DND-41 (cell line): ENCODE results near the gene ZNF180.
A peak's percentile ranks its signal among the peaks of the same experiment; 100 is the strongest.

Source experiments
- ATAC-seq: fragments of 200-7000 bp; cut with Tn5 transposase; 3 replicates; pipeline ENCODE4 v1.9.1; 2021; ENCODE audit warnings: low read depth; ENCODE audit not compliant: insufficient read depth
- DNase-seq: peaks from one replicate; pipeline ENCODE4 v3.0.0-alpha.2; 2020
- H2AFZ ChIP-seq: 2 replicates; pipeline ENCODE4 v1.6.0; 2012; ENCODE audit warnings: low read depth, low read length
- H3K27ac ChIP-seq: 2 replicates; pipeline ENCODE4 v1.5.1; 2012; ENCODE audit warnings: low read length, inconsistent platforms
- H3K27me3 ChIP-seq: fragments of 200-600 bp; sonication (generic); 2 replicates; pipeline ENCODE4 v1.6.0; 2012; ENCODE audit warnings: low read length, mild to moderate bottlenecking, inconsistent platforms; ENCODE audit not compliant: insufficient read depth, poor library complexity
- H3K36me3 ChIP-seq: 2 replicates; pipeline ENCODE4 v1.5.1; 2012; ENCODE audit warnings: low read length, inconsistent platforms; ENCODE audit not compliant: insufficient read depth
- H3K4me1 ChIP-seq: 2 replicates; pipeline ENCODE4 v1.5.1; 2012; ENCODE audit warnings: mild to moderate bottlenecking, low read length; ENCODE audit not compliant: insufficient read depth
- H3K4me2 ChIP-seq: 2 replicates; pipeline ENCODE4 v1.6.0; 2012; ENCODE audit warnings: mild to moderate bottlenecking, moderate library complexity, low read length, inconsistent platforms; ENCODE audit not compliant: insufficient read depth
- H3K4me3 ChIP-seq, 2 experiments: fragments of 200-600 bp in 1 of 2; shearing (Covaris generic) in 1 of 2; 2 replicates each; pipeline ENCODE4 v1.5.1; 2012 to 2016; ENCODE audit warnings: inconsistent platforms in 2 of 2, low read length in 2 of 2, mild to moderate bottlenecking in 2 of 2, low read depth in 1 of 2, moderate library complexity in 1 of 2
- H3K79me2 ChIP-seq: 2 replicates; pipeline ENCODE4 v1.6.0; 2012; ENCODE audit warnings: low read length, inconsistent platforms; ENCODE audit not compliant: insufficient read depth
- H3K9ac ChIP-seq: 2 replicates; pipeline ENCODE4 v1.6.0; 2012; ENCODE audit warnings: low read depth, mild to moderate bottlenecking, inconsistent platforms, low read length, moderate library complexity
- H3K9me3 ChIP-seq: 2 replicates; pipeline ENCODE4 v1.5.1; 2012; ENCODE audit warnings: low read length, moderate library complexity, mild to moderate bottlenecking, inconsistent platforms; ENCODE audit not compliant: insufficient read depth, severe bottlenecking
- H4K20me1 ChIP-seq: 2 replicates; pipeline ENCODE4 v1.6.0; 2012; ENCODE audit warnings: low read length; ENCODE audit not compliant: insufficient read depth
- EZH2 ChIP-seq: IDR thresholded peaks from 3 replicates; pipeline ENCODE4 v1.6.1; 2012; ENCODE audit warnings: borderline replicate concordance, low read depth, mild to moderate bottlenecking, moderate library complexity, low read length, inconsistent platforms; ENCODE audit not compliant: severe bottlenecking
- TF ChIP-seq, protein P1 (sequence below): IDR thresholded peaks from 2 replicates; pipeline ENCODE4 v1.5.1; 2012; ENCODE audit warnings: borderline replicate concordance, low read length, moderate library complexity, mild to moderate bottlenecking; ENCODE audit not compliant: poor library complexity, severe bottlenecking; ENCODE audit errors: extremely low read depth

Gene ZNF180

DNA sequence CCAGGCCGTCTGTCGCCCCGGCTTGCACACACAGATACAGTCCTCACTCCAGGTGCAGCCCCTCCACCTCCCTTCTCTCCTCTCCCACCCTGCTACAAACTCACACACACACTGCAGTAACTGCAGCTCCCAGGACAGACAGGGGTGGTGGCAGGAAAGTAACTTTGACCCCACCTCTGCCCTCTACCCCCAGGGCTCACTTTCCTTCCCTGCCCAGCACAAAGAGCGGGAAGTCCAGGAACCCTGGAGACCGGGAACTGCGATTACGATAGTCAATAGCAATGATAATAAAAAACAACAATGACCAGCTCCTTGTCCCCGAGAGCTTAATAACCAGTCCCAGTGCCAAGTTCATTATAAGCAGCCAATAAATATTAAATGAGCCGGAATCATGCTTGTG is 29.2 kb upstream of the ZNF180 start, which contains the start of gene CEACAM20:
TSS of gene CEACAM20 (minus strand) at position 140 of the 400 bp plus-strand sequence. CDS start 166 bp downstream, outside the sequence.
- H3K27me3 ChIP-seq, result no peaks in the 10 kb centered on the region
- H3K4me1 ChIP-seq, result no peaks in the 10 kb centered on the region
- no peaks in the 10 kb centered on the region for H3K9me3 ChIP-seq
- DNase-seq (no peak), ATAC-seq (no peak)
- no peaks in the 10 kb centered on the region for H3K79me2 ChIP-seq
- H3K36me3 ChIP-seq, result no peaks in the 10 kb centered on the region
- no peaks in the 10 kb centered on the region for H4K20me1 ChIP-seq
- H3K9ac ChIP-seq, result no peak within 1 kb of the TSS
- H2AFZ ChIP-seq, result no peak within 1 kb of the TSS
- H3K4me3 ChIP-seq, result no peak within 1 kb of the TSS
- H3K4me2 ChIP-seq, result no peak within 1 kb of the TSS
- H3K27ac ChIP-seq, result no peak within 1 kb of the TSS
- TF ChIP-seq, protein P1, sequence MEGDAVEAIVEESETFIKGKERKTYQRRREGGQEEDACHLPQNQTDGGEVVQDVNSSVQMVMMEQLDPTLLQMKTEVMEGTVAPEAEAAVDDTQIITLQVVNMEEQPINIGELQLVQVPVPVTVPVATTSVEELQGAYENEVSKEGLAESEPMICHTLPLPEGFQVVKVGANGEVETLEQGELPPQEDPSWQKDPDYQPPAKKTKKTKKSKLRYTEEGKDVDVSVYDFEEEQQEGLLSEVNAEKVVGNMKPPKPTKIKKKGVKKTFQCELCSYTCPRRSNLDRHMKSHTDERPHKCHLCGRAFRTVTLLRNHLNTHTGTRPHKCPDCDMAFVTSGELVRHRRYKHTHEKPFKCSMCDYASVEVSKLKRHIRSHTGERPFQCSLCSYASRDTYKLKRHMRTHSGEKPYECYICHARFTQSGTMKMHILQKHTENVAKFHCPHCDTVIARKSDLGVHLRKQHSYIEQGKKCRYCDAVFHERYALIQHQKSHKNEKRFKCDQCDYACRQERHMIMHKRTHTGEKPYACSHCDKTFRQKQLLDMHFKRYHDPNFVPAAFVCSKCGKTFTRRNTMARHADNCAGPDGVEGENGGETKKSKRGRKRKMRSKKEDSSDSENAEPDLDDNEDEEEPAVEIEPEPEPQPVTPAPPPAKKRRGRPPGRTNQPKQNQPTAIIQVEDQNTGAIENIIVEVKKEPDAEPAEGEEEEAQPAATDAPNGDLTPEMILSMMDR, result no peak
- TF ChIP-seq EZH2, result no peak

DNA sequence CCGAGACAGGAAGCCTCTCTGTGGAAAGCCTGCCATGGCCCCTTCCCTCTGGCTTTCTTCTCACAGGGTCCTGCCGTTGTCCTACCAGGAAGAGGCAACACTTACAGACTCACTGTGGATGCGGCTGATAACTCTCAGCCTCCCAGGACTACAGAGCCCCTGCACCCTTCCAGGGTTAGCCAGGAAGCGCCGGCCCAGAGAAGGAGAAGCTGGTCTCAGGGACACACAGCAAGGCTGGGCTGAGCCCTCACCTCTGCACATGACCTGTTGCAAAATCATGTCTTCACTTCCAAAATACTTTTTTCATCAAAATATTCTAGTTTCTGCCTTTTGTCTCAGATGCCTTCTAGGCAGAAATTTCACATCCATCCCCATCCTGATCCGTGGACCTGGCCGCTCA is 27.2 kb upstream of the ZNF180 start:
- H3K9ac ChIP-seq, result no peak overlapping the region
- H3K27ac ChIP-seq, result no peak overlapping the region
- no peak overlapping the region for H3K4me3 ChIP-seq
- no peak overlapping the region for H3K4me2 ChIP-seq
- H3K27me3 ChIP-seq, result no peaks in the 10 kb centered on the region
- H4K20me1 ChIP-seq, result no peaks in the 10 kb centered on the region
- no peak overlapping the region for H2AFZ ChIP-seq
- H3K9me3 ChIP-seq, result no peaks in the 10 kb centered on the region
- no peaks in the 10 kb centered on the region for H3K36me3 ChIP-seq
- DNase-seq, result no peak
- ATAC-seq, result no peak
- H3K79me2 ChIP-seq, result no peaks in the 10 kb centered on the region
- H3K4me1 ChIP-seq, result no peaks in the 10 kb centered on the region
- TF ChIP-seq EZH2, result no peak
- TF ChIP-seq, protein P1, result no peak

DNA sequence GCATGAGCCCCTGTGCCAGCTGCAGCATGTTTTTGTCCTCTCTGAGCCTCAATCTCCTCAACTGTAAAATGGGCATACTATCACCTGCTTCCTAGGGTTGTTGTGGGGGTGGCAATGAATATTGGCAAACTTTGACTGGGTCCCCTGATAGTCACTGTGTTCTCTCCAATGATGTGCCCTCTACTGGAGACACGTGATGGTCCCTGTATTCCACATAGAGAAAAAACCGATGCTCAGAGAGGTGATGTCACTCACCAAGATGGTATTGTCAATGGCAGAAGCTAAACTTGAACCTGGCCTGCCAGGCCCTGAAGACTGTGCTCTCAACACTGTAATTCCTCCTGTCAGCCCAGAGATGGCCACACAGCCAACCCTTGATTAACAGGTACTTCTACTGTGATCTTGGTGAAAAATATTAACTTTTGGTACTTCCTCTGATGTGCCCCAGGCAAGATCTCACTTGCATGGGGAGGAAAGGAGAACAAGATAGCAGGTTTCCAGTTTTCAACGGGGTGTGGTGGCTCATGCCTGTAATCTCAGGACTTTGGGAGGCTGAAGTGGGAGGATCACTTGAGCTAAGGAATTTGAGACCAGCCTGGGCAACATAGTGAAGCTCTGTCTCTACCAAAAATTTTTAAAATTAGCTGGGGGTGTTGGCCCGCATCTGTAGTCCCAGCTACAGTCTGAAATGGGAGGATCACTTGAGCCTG is 25.6 kb upstream of the ZNF180 start:
- H3K79me2 ChIP-seq, result no peaks in the 10 kb centered on the region
- no peak overlapping the region for H3K9ac ChIP-seq
- ATAC-seq (no peak), DNase-seq (no peak)
- H3K27ac ChIP-seq, result no peak overlapping the region
- no peak overlapping the region for H3K4me3 ChIP-seq
- H3K4me1 ChIP-seq, result no peaks in the 10 kb centered on the region
- H4K20me1 ChIP-seq, result no peaks in the 10 kb centered on the region
- TF ChIP-seq, protein P1, result peak; percentile 9
- TF ChIP-seq EZH2, result no peak
- H3K4me2 ChIP-seq, result no peak overlapping the region
- H3K9me3 ChIP-seq, result no peaks in the 10 kb centered on the region
- no peaks in the 10 kb centered on the region for H3K36me3 ChIP-seq
- no peaks in the 10 kb centered on the region for H3K27me3 ChIP-seq
- H2AFZ ChIP-seq, result no peak overlapping the region
